ENCODE measurements around the gene SKP2.
"Not testable (repeated sequence)": the region's sequence is repeated elsewhere in the genome, so short reads cannot be mapped to it uniquely, and the experiment has no call there.

Gene SKP2

GRCh38 chr5:36158144-36158543 lies 6.2 kb downstream of the SKP2 start:
- DNase-seq = no peak

GRCh38 chr5:36160617-36161016 lies 8.7 kb downstream of the SKP2 start:
- DNase-seq = no peak

DNA sequence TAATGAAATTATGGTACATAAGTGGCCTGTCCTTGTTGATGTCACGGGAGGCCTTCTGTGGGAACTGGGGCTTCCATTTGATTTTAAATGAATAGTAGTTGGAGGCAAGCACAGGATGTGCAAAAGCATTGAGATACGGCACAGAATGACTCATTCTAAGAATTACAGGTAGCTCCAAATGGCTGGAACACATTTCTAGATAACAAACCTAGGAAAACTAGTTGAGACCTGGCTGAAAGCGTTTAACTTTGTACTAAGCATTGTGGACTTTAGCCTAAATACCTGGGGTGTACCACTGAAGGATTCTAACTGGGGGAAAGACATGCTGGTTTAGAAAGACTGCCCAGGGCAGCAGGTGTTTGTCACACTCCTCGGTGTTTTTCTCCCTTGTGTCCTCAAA lies 9.4 kb downstream of the SKP2 start:
- DNase-seq = no peak

DNA sequence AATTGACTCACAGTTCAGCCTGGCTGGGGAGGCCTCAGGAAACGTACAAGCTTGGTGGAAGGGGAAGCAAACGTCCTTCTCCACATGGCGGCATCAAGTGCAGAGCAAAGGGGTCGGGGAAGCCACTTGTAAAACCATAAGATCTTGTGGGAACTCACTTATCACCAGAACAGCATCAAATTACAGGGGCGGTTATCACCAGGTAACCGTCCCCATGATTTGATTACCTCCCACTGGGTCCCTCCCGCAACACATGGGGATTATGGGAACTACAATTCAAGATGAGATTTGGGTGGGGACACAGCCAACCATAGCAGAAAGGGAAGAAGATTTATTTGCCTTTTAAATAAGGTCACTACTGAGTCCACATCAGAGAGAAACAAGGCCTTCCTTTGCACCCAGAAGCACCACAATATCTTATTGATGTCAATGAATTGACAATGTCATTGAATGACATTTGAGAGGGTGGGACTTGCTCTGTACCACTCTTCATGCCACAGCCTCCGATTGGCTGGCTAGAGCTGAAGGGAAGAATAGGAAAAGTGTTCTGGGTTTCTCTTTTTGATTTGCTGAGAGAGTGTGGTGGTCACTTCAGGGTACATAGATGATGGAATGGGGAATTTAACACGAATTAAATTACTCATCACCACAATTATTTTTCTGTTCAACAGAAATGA lies 11.0 kb downstream of the SKP2 start:
- no peak for DNase-seq

- no peak for DNase-seq
Measured at GRCh38 chr5:36164461-36164860, 12.6 kb downstream of the SKP2 start.

DNA sequence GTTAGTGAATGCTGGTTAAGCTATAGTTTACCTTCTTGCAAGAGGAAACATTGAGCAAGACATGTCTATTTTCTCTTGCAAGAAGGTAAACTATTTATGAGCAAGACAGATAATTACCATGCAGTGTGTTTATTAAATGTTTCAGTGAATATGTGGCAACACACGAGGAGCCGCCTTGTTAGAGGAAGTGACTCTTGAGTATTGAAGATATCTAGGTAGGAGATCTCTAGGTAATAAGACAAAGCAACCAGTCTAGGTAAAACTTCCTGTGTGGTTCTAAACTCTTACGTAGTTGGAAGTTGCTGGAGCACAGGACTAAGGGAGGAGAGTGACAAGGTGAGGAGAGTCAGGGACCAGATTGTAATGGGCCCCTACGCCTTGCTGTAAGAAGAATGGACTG lies 16.8 kb downstream of the SKP2 start:
- peak; percentile 10 for DNase-seq

DNA sequence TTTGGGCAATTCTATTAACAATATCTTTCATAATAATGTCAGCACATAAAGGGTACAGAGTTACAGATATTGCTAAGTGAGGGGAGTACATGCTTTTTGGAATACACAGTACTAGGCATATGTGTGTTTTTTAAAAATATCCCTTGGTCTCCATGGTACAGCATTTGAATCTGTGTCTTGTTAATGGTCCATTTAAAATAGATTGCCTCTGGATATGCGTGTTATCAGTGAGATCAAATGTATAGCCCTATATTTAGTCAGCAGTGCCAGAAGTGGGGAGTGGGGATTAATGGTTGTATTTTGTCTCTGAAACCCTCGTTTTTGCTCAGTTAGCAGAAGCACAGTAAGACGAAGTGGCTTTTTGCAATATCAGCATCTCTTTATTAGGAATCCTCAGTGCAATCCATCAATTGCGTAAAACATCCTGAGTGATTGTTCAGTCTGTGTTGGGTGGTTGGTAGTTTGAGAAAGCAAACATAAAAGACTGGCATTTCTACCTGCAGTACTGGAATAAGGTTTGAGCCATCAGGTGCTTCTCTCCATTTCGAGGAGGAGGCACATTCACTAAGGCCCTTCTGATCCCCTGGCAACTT lies 19.0 kb downstream of the SKP2 start:
- DNase-seq = no peak

GRCh38 chr5:36172599-36172998 lies 20.7 kb downstream of the SKP2 start:
- DNase-seq = no peak

DNA sequence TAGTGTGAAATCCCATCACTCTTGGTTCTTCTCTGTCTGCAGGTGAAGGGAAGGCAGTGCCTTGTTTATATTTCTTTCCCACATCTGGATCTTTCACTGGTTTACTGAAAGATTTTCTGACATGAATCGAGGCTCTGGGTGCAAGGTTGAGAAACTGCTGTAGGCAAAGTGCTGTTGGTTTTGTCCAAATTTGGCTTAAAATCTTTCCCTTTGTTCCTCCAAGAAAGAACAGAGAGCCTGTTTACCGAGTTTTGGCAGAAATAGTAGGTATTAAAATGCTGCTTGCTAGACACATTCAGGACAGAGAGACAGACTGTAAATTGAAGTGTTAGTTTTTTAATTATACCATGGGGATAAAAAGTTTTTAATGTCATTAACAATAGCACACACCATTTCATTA lies 21.5 kb downstream of the SKP2 start:
- DNase-seq = no peak

DNA sequence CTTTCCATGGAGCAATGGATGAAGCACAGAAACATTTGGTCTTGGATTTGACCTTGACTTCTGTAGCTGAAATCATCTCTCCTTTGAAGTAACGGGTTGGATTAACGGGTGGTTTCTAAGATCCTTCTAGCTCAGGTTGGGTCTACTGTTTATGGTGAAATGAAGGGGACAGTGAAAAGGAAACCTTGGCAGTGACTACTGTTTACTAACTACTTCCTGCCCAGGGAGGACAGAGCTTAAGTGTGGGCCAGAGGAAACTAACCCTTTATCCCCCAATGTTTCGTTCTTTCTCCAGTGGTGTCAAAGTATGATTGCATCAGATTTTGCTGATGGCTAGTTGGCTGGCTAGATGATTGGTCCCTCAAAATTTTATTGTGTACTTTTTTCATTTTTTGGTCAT lies 22.2 kb downstream of the SKP2 start:
- DNase-seq = no peak

DNA sequence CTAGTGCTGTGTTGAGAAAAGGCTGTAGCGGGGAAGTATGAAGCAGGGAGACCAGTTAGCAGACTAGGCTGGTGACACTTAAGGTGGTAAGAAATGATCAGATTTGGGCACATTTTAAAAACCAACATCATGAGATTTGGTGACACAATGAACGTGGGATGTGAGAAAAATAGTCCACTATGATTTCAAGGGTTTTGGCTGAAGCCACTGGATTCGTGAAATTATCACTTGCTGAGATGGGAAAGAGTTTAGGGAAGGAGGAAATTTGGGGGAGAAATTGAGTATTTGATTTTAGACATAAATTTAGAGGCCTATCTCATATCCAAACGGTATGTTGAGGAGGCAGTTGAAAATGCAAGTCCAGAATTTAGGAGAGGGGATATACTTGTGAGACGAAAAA lies 23.1 kb downstream of the SKP2 start:
- no peak for DNase-seq

DNA sequence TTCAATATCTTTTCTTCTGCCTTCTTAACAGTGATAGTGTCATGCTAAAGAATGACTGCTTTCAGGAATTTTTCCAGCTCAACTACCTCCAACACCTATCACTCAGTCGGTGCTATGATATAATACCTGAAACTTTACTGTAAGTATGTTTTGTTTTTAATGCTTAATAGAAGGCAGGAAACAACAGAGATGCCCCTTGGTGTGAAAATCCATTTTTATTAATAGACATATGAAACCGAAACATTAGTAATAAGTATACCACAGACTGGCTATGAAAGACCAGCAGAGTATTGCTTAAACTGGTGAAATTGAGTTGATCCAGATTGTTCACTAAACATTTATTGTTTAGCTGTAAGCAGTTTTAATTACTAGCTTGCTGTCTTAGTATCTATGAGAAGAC lies 25.2 kb downstream of the SKP2 start:
- no peak for DNase-seq

DNA sequence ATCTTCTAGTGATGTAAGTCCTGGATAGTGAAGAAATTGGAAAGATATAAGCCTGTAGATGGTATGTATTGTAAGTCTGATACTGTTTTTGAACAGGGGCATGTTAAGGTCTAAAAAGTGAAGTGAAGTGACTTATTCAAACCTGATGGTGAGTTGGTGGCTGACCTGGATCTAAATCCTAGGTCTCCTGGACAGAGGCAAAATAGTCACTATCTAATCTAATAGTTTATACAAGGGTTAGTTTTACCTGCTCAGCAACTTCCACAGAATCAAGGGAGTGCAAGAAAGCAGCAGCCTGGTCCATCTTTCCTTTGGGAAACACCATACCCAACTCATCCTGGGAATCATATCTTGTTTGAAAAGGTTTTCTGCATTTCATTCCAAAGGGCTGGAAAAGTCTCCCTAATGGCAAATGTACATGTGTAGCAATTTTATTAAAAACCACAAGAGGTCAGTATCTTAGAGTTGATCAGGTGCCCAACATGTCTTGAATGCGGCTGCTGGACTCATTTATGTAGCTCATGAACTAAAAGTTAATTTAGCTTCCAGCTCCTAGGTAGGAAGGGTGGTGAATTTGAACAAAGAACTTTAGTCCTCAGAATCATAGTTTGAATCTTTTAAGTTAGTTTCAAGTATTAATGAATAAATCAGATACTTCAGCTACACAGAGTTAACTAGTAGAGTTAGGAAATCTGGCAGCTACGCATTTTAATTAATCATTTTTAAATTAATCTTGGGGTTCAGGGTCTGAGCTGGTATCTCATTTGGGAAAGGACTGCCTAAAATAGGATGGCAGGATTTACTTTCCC lies 26.0 kb downstream of the SKP2 start:
- no peak for DNase-seq

GRCh38 chr5:36178524-36178890 lies 26.6 kb downstream of the SKP2 start:
- DNase-seq = no peak

GRCh38 chr5:36179950-36180349 lies 28.0 kb downstream of the SKP2 start:
- no peak for DNase-seq

DNA sequence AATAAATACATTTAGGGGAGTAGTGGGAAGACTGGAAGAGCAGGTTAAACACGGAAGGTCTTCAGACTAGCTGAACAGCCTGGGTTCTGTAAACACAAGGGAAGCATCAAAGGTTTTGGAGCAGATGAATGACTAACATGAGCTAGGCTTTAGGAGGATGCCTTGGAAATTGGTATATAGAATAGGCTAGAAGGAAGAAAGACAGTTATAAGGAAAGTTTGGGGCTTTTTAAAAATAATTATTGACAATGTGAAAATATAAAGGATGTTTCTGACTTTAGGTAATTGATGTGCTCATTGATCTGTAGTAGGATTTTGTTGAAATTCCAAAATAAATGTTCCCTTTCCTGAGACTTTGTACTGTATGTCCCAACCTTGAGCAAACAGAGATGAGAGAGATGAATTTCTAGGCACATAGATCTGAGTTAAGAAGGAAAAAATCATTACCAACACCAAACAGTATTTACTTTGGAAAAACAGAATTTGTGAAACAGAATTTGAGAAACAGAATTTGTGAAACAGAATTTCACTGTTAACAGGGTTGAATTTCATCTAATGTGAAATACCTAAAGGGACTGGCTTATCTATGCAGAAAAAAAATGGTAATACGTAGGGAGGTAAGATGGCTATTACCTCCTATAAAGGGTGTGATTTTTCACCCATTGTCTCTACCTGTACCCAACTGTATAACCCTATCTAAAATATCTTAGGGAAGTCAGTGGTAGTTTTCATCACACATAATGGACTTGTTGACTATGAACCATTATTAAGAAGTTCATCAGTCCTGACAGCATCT lies 28.8 kb downstream of the SKP2 start:
- no peak for DNase-seq

DNA sequence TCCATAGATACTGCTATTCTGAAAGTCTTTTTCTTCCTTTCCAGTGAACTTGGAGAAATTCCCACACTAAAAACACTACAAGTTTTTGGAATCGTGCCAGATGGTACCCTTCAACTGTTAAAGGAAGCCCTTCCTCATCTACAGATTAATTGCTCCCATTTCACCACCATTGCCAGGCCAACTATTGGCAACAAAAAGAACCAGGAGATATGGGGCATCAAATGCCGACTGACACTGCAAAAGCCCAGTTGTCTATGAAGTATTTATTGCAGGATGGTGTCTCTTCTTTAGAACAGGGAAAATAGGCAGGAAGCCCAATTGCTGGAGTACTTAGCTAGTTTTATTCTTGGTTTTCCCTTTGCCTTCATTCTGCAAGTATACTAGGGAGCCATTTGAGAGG lies 29.9 kb downstream of the SKP2 start:
- no peak for DNase-seq

DNA sequence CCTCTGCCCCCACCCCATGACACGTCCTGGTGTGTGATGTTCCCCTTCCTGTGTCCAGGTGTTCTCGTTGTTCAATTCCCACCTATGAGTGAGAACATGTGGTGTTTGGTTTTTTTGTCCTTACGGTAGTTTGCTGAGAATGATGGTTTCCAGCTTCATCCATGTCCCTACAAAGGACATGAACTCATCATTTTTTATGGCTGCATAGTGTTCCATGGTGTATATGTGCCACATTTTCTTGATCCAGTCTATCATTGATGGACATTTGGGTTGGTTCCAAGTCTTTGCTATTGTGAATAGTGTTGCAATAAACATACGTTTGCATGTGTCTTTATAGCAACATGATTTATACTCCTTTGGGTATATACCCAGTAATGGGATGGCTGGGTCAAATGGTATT lies 32.5 kb downstream of the SKP2 start:
- DNase-seq = not testable (repeated sequence)

DNA sequence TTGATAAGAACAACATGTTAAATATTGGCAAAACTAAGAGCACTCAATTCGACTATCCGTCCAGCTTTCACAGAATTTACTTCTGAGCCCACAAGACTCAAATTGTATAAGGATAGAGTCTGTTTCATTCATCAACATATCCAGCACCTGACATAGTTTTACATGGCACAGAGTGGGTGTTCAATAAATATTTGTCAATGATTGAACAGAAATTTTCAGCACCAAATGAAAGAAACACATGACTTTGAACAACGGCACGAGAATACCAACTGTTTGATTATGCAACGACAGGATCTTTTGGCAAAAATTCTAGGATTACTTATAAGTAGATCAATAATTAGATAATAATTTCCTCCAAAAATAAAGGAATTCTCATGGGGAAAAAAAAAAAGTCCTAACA lies 41.8 kb downstream of the SKP2 start:
- no peak for DNase-seq

DNA sequence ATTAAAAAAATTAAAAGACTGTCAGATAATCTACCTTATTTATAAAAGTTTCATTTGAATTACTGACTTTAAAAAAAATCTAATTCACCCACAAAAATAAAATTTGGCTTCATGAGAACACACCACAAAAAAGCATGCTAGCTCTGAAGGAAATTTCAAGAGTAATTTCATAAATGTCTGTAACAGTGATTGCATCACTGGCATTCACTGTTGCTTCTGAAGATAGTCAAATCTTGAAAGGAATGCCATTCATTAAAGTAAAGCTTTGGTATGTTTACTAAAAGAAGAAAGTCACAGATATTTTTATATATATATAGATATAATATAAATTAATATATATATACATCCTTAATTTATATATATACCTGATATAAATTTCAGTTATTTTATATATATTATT lies 46.4 kb downstream of the SKP2 start:
- no peak for DNase-seq

DNA sequence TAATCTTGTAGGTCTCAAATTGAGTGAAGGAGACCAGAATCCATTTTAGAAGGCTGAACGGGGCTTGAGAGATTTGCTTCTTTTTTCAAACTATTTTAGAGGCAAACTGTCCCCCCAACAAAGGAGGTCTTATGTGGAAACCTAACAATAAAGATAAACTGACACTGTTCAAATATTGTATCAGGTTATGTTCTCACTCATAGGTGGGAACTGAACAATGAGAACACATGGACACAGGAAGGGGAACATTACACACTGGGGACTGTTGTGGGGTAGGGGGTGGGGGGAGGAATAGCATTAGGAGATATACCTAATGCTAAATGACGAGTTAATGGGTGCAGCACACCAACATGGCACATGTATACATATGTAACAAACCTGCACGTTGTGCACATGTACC lies 46.9 kb downstream of the SKP2 start:
- DNase-seq = not testable (repeated sequence)

GRCh38 chr5:36199620-36200019 lies 47.7 kb downstream of the SKP2 start:
- DNase-seq = no peak

GRCh38 chr5:36200513-36200912 lies 48.6 kb downstream of the SKP2 start:
- no peak for DNase-seq

DNA sequence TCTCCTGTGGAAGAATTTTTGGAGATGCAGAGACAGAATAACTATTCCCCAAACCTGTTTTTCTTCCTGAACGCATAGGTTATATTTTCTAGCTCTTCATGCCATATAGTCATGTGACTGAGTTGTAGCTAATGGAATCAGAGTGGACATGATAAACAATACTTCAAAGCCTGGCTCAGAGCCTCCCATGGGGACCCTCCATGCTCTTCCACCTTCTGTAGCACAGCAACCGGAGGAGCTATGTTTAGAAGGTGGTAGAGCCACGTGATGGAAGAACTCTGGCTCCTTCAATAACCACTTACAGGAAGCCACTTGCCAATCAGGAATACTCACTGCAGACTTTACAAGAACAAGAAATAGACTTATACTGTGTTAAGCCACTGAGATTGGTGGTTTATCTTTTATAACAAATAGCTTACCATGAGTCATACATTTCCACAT lies 50.6 kb downstream of the SKP2 start:
- DNase-seq = no peak

All from CD4-positive, alpha-beta T cell treated with Interleukin-4 for 4 hours (primary cell).